PC-9 (cell line): ENCODE data around the gene CPA2. TPM values are rescaled to one million over a fixed set of nuclear protein-coding genes. Genes with fewer than 3 reads are reported as not detected.

Experiments used
- BruUV-seq: library from RNA; stranded (reverse); fragments of 400-500 nt; replicated peaks from 2 replicates; lab custom pipeline; 2021; lab: Mats Ljungman, UMichigan
- CTCF ChIA-PET: fragments of 300-600 bp; sonication (Branson Sonifier 250); formaldehyde crosslinking; loops from one replicate; lab custom pipeline; 2022; ENCODE audit warnings: antibody characterized with exemption; lab: Charles Lee
- POLR2A ChIA-PET: fragments of 300-600 bp; sonication (Branson Sonifier 250); formaldehyde crosslinking; loops from one replicate; lab custom pipeline; 2022; ENCODE audit warnings: antibody characterized with exemption; ENCODE audit not compliant: unreplicated experiment; lab: Charles Lee
- DNase-seq, 2 experiments: peaks; one replicate each; pipeline versions ENCODE4 v3.0.0 to v3.0.0-alpha.2; 2015 to 2022; ENCODE audit warnings: mixed read lengths in 1 of 2
- H2AFZ ChIP-seq: fragments of 200-600 bp; sonication (generic); 2 replicates; pipeline ENCODE4 v1.8.1; 2017; ENCODE audit warnings: antibody characterized with exemption
- H3F3A ChIP-seq: fragments of 200-600 bp; sonication (generic); 2 replicates; pipeline ENCODE4 v1.8.1; 2017; ENCODE audit warnings: antibody characterized with exemption, mild to moderate bottlenecking, low read depth; ENCODE audit not compliant: insufficient read depth
- H3K27ac ChIP-seq: fragments of 200-600 bp; sonication (generic); 2 replicates; pipeline ENCODE4 v1.6.1; 2016; ENCODE audit warnings: mixed run types
- H3K27me3 ChIP-seq: fragments of 200-600 bp; sonication (generic); 2 replicates; pipeline ENCODE4 v1.6.1; 2016; ENCODE audit warnings: low read depth, mixed run types; ENCODE audit not compliant: insufficient read depth
- H3K36me3 ChIP-seq: fragments of 200-600 bp; sonication (generic); 2 replicates; pipeline ENCODE4 v1.6.1; 2016; ENCODE audit warnings: low read depth, mixed run types
- H3K4me1 ChIP-seq: fragments of 200-600 bp; sonication (generic); replicated peaks from 2 replicates; pipeline ENCODE4 v1.6.1; 2016; ENCODE audit warnings: mixed run types; ENCODE audit not compliant: insufficient read depth
- H3K4me2 ChIP-seq: fragments of 200-600 bp; sonication (generic); 2 replicates; pipeline ENCODE4 v1.6.1; 2017; ENCODE audit warnings: mixed run types
- H3K4me3 ChIP-seq: fragments of 200-600 bp; sonication (generic); 2 replicates; pipeline ENCODE4 v1.6.1; 2016; ENCODE audit warnings: mixed run types
- H3K79me2 ChIP-seq: fragments of 200-600 bp; sonication (generic); 2 replicates; pipeline ENCODE4 v1.6.1; 2017; ENCODE audit warnings: low read depth, mixed run types
- H3K9me2 ChIP-seq: fragments of 200-600 bp; sonication (generic); 2 replicates; pipeline ENCODE4 v1.8.1; 2017; ENCODE audit warnings: mild to moderate bottlenecking; ENCODE audit not compliant: insufficient read depth
- H3K9me3 ChIP-seq: fragments of 200-600 bp; sonication (generic); 2 replicates; pipeline ENCODE4 v1.8.1; 2016; ENCODE audit warnings: low read depth; ENCODE audit not compliant: insufficient read depth
- H4K20me1 ChIP-seq: fragments of 200-600 bp; sonication (generic); 2 replicates; pipeline ENCODE4 v1.8.1; 2017; ENCODE audit not compliant: insufficient read depth
- CTCF ChIP-seq: fragments of 200-600 bp; sonication (generic); conservative IDR thresholded peaks from 2 replicates; pipeline ENCODE4 v1.6.1; 2017; ENCODE audit warnings: mixed run types, antibody characterized with exemption, mild to moderate bottlenecking, moderate library complexity
- EZH2 ChIP-seq: fragments of 200-600 bp; sonication (generic); IDR thresholded peaks from 2 replicates; pipeline ENCODE4 v1.8.0; 2017; ENCODE audit warnings: antibody characterized with exemption, low read depth
- intact Hi-C: fragments of 100-400 bp; cut with micrococcal nuclease; formaldehyde crosslinking; loops from one replicate; pipeline ENCODE4 v1.10.0; 2022; ENCODE audit not compliant: unreplicated experiment
- total RNA-seq: library from RNA; stranded (reverse); gene quantifications from 2 replicates; pipeline ENCODE4 v1.2.3, GENCODE V29; 2021

CPA2 gene
- total RNA-seq, 1 experiment from 2014 or later = not detected

GRCh38 chr7:130296221-130296951 lies 29.7 kb downstream of the CPA2 start:
- CTCF ChIA-PET = no interaction called here
- BruUV-seq = no TSS peak
- peaks cover 44% of the 10 kb centered on the region for H3K4me1 ChIP-seq

GRCh38 chr7:130297628-130298543 lies 31.2 kb downstream of the CPA2 start:
- DNase-seq = no peak
- Histone ChIP-seq H3K4me2 (no peak overlapping the region), H3K27me3 (no peaks in the 10 kb centered on the region), H2AFZ (no peak overlapping the region), H4K20me1 (no peaks in the 10 kb centered on the region), H3K9me2 (no peaks in the 10 kb centered on the region), H3K9me3 (peaks cover 9% of the 10 kb centered on the region; the same call in 1 of the 2 replicates), H3K27ac (no peak overlapping the region), H3K4me1 (peaks cover 32% of the 10 kb centered on the region), H3K36me3 (no peaks in the 10 kb centered on the region), H3K79me2 (no peaks in the 10 kb centered on the region), H3F3A (peaks cover 20% of the 10 kb centered on the region), H3K4me3 (no peak overlapping the region)
- BruUV-seq = no TSS peak
- POLR2A ChIA-PET = interaction anchor here (0.6 kb wide), 1 partner anchor 226 kb away, joined by 4 read pairs; no protein-coding TSS in a partner anchor
- intact Hi-C loops = no loop called here
- CTCF ChIA-PET = no interaction called here
- no peak for TF ChIP-seq EZH2
- no peak for TF ChIP-seq CTCF

More at GRCh38 chr7:130296221-130296951, 29.7 kb downstream of the CPA2 start:
- no peaks in the 10 kb centered on the region for H3K9me2 ChIP-seq
- H3K4me2 ChIP-seq = no peak overlapping the region
- peaks cover 28% of the 10 kb centered on the region for H3F3A ChIP-seq
- H3K27me3 ChIP-seq = no peaks in the 10 kb centered on the region
- no peaks in the 10 kb centered on the region for H3K36me3 ChIP-seq
- TF ChIP-seq CTCF (no peak), EZH2 (no peak)
- peaks cover 9% of the 10 kb centered on the region; the same call in 1 of the 2 replicates for H3K9me3 ChIP-seq
- intact Hi-C loops = no loop called here
- no peak overlapping the region for H2AFZ ChIP-seq
- H3K27ac ChIP-seq = no peak overlapping the region
- H4K20me1 ChIP-seq = no peaks in the 10 kb centered on the region
- no peaks in the 10 kb centered on the region for H3K79me2 ChIP-seq
- H3K4me3 ChIP-seq = no peak overlapping the region
- POLR2A ChIA-PET = interaction anchor here (0.6 kb wide), 1 partner anchor 59 kb away, joined by 3 read pairs; no protein-coding TSS in a partner anchor
- no peak for DNase-seq
